Pancreas (tissue), 10 donors: ENCODE data around the gene ZNF23. TPM values are rescaled to one million over a fixed set of nuclear protein-coding genes. Genes with fewer than 3 reads are reported as not detected.

Experiments used
- ATAC-seq, 4 donors: fragments of 200-7000 bp; cut with Tn5 transposase; one replicate each; pipeline versions ENCODE4 v1.8.0 to v1.9.1; 2020; ENCODE audit warnings: mild to moderate bottlenecking in 4 of 4, moderate library complexity in 4 of 4
- DNase-seq, 6 donors: peaks; one replicate each; pipeline ENCODE4 v3.0.0-alpha.2; 2020
- FAIRE-seq: peaks from 2 replicates; lab custom pipeline; 2012; peaks lifted over from hg19 to GRCh38; lab: Jason Lieb, UNC
- H3K27ac ChIP-seq, 4 donors: fragments of 200-600 bp; sonication (generic); 1 replicate in 3 of 4; 2 replicates in 1 of 4; pipeline versions ENCODE4 v1.5.0 to v1.8.0; 2020
- H3K27me3 ChIP-seq, 4 donors: fragments of 200-600 bp; one replicate each; pipeline ENCODE4 v1.8.0; 2021
- H3K36me3 ChIP-seq, 3 donors: fragments of 200-600 bp; sonication (generic) in 1 of 3; one replicate each; pipeline versions ENCODE4 v1.5.0 to v1.8.0; 2020 to 2021
- H3K4me1 ChIP-seq, 3 donors: fragments of 200-600 bp; one replicate each; pipeline ENCODE4 v1.8.0; 2021
- H3K4me3 ChIP-seq, 4 donors: fragments of 200-600 bp; sonication (generic) in 2 of 4; one replicate each; pipeline versions ENCODE4 v1.5.0 to v1.8.0; 2020 to 2021
- H3K9me3 ChIP-seq, 4 donors: fragments of 200-600 bp; one replicate each; pipeline ENCODE4 v1.8.0; 2021
- WGBS, 2 donors: extraction: QIAGEN DNeasy Blood & Tissue Kit; methylation state at CpG; one replicate each; pipeline ENCODE4 v1.1.7; 2013; 5-methylcytosine and 5-hydroxymethylcytosine counted together
- intact Hi-C, 3 donors: fragments of 100-400 bp; cut with DNase I; formaldehyde crosslinking; loops; one replicate each; pipeline versions ENCODE4 v1.11.1 to v1.14.2; 2022
- polyA plus RNA-seq, 2 donors: library from polyadenylated mRNA; stranded (reverse); fragments of 200-250 nt; gene quantifications; one replicate each; pipeline ENCODE4 v1.2.3, GENCODE V29; 2013
- total RNA-seq, 6 donors: library from RNA; stranded (reverse); fragmentation: NEBNext Ultra II Directional in 4 of 6; extraction: Animal tissue kit (Norgen Biotek cat#: 25700) in 4 of 6; gene quantifications; one replicate each; pipeline versions ENCODE4 v1.2.1 to v1.2.4, GENCODE V29; 2021 to 2023
- TF ChIP-seq, protein P1 (sequence below), 4 donors: fragments of 200-600 bp; sonication (generic) in 3 of 4; IDR thresholded peaks; one replicate each; pipeline versions ENCODE4 v1.5.0 to v1.8.0; 2021; ENCODE audit warnings: antibody characterized with exemption in 4 of 4
- donor health status: healthy with polysubstance abuse.
- donor health status: DM: no; HTN: no; CAD: no; lungs with moderate emphysema.
- donor health status: DM: no; HTN: no; CAD: no.
- donor health status: control.
- donor health status: control.
- donor health status: Bipolar disorder and iron deficiency.
- donor health status: DM: yes; HTN: yes; CAD: no.
- donor health status: DM: no; HTN: no; CAD: no.
- donor health status: DM: no; HTN: no; CAD: no.
- donor health status: DM: yes; HTN: yes; CAD: no.

ZNF23 gene
- total and polyA plus RNA-seq, 8 donors = 2.6 to 14.5 (median 4.2) TPM

DNA sequence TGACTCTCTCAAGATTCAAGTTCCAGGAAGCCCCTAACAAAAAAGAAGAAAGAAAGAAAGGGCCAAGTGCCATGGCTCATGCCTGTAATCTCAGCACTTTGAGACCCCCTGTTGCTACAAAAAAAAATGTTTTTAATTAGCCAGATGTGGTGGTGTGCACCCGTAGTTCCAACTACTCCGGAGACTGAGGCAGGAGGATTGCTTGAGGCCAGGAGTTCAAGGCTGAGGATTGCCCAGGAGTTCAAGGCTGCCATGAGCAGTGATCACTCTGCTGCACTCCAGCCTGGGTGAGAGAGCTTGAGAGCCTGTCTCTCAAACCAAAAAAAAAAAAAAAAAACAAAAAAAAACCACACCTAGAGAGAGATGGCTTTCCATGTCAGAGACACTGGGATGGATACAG is 39.0 kb downstream of the ZNF23 start:
- H3K4me1 ChIP-seq = no peaks in the 10 kb centered on the region
- H3K4me3 ChIP-seq = no peak overlapping the region
- no peak for DNase-seq
- ATAC-seq = no peak
- no peaks in the 10 kb centered on the region for H3K9me3 ChIP-seq
- 36 to 64% methylated on average over 2 of the region's 2 CpGs for WGBS, 2 donors
- no peak for FAIRE-seq
- H3K36me3 ChIP-seq = no peaks in the 10 kb centered on the region
- H3K27me3 ChIP-seq = no peaks in the 10 kb centered on the region
- intact Hi-C loops = no loop called here
- TF ChIP-seq, protein P1, sequence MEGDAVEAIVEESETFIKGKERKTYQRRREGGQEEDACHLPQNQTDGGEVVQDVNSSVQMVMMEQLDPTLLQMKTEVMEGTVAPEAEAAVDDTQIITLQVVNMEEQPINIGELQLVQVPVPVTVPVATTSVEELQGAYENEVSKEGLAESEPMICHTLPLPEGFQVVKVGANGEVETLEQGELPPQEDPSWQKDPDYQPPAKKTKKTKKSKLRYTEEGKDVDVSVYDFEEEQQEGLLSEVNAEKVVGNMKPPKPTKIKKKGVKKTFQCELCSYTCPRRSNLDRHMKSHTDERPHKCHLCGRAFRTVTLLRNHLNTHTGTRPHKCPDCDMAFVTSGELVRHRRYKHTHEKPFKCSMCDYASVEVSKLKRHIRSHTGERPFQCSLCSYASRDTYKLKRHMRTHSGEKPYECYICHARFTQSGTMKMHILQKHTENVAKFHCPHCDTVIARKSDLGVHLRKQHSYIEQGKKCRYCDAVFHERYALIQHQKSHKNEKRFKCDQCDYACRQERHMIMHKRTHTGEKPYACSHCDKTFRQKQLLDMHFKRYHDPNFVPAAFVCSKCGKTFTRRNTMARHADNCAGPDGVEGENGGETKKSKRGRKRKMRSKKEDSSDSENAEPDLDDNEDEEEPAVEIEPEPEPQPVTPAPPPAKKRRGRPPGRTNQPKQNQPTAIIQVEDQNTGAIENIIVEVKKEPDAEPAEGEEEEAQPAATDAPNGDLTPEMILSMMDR (IDR thresholded peaks at IDR 0.05) = no peak
- H3K27ac ChIP-seq = no peak overlapping the region

DNA sequence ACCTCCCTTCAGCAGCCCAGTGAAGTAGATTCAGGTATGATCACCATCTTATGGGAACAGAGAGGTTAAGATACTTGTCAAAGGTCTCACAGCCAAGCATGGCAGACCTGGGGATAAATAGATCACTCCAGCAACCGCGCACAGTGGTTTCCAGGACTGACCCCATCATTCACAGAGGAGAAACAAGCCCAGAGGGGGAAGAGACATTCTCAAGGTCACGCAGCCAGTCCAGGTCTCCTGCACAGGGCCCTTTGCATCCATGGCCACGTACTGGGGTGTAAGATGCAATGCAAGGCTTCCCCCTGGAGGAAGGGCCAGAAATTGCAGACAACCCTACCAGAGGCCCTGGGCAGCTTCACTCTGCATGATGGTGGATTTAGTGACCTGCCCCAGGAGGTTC is 40.1 kb downstream of the ZNF23 start:
- 38 to 53% methylated on average over 4 of the region's 4 CpGs for WGBS, 2 donors
- H3K36me3 ChIP-seq = no peaks in the 10 kb centered on the region
- no peaks in the 10 kb centered on the region for H3K9me3 ChIP-seq
- H3K4me3 ChIP-seq = no peak overlapping the region
- no peak overlapping the region for H3K27ac ChIP-seq
- FAIRE-seq (no peak), ATAC-seq (peak in 1 of 4 donors; percentile 54), DNase-seq (no peak)
- H3K27me3 ChIP-seq = no peaks in the 10 kb centered on the region
- H3K4me1 ChIP-seq = no peaks in the 10 kb centered on the region
- intact Hi-C loops = no loop called here
- TF ChIP-seq, protein P1 (IDR thresholded peaks at IDR 0.05) = peak in 2 of 4 donors; percentile 10

DNA sequence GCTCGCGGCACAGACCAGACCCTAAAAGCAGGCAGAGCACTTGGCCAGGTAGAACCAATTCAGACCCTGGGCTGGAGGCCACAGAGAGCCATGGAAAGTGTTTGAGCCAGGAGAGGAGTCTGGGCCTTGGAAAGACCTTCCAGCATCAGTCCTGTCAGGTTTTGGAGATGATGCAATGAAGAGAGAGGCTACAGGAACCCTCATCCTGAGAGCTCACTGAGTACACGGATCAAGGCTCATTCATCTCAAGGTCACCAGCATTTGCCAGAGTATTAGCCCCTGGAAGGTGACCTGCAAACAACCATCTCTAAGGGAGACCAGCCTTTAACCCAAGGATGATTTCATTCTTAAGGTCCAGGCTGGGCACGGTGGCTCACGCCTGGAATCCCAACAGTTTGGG is 48.0 kb downstream of the ZNF23 start:
- TF ChIP-seq, protein P1 (IDR thresholded peaks at IDR 0.05) = no peak
- Histone ChIP-seq H3K4me1 (peaks cover 0 to 5% (median 5%) of the 10 kb centered on the region in 3 donors), H3K27ac (no peak overlapping the region), H3K27me3 (no peaks in the 10 kb centered on the region), H3K36me3 (no peaks in the 10 kb centered on the region), H3K9me3 (no peaks in the 10 kb centered on the region), H3K4me3 (no peak overlapping the region)
- intact Hi-C loops = loop anchor here in 2 of 3 donors (5.0 to 10.0 kb wide), 3 partner anchors 78 to 201 kb away; no protein-coding TSS in a partner anchor
- ATAC-seq (no peak), FAIRE-seq (no peak), DNase-seq (no peak)
- WGBS, 2 donors = 71 to 82% methylated on average over 5 of the region's 5 CpGs

DNA sequence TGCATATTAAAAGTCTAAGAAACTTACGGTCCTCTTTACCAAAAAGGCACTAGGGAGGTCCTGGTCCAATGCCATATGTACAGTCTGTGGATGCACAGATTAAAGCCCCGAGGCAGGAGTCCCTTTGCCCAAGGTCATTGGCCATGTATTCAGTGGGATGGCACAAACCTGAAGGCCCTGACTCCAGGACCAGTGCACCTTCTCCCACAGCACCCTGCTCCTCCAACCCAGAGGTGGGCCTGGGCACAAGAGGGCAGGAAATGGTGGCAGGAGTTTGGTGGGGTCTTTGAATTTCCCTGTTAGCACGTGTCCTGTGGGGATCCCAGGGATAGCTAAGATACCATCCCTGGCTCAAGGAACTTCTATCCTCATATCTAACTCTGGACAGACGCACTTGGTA is 48.7 kb downstream of the ZNF23 start:
- no peak overlapping the region for H3K27ac ChIP-seq
- no peaks in the 10 kb centered on the region for H3K27me3 ChIP-seq
- 40 to 62% methylated on average over 4 of the region's 4 CpGs for WGBS, 2 donors
- H3K36me3 ChIP-seq = no peaks in the 10 kb centered on the region
- ATAC-seq = no peak
- H3K4me1 ChIP-seq = peaks cover 0 to 5% (median 5%) of the 10 kb centered on the region in 3 donors
- TF ChIP-seq, protein P1 (IDR thresholded peaks at IDR 0.05) = no peak
- H3K4me3 ChIP-seq = no peak overlapping the region
- H3K9me3 ChIP-seq = no peaks in the 10 kb centered on the region
- no peak for FAIRE-seq
- DNase-seq = no peak
- intact Hi-C loops = loop anchor here in 2 of 3 donors (5.0 to 10.0 kb wide), 3 partner anchors 79 to 201 kb away; no protein-coding TSS in a partner anchor
